Naive thymus-derived CD8-positive, alpha-beta T cell (primary cell): Measurements from ENCODE around the gene PTCD2. TPM values are rescaled to one million over a fixed set of nuclear protein-coding genes. Genes with fewer than 3 reads are reported as not detected.
"Not testable (repeated sequence)": the region's sequence is repeated elsewhere in the genome, so short reads cannot be mapped to it uniquely, and the experiment has no call there.

Source experiments
- ATAC-seq, 2 donors: fragments of 150-1000 bp; cut with Tn5 transposase in 1 of 2; sonication (Bioruptor Pico), chemical (Tn5 transposase) in 1 of 2; 1 replicate in 1 of 2; 2 replicates in 1 of 2; pipeline ENCODE4 v1.10.0; 2021; ENCODE audit warnings: mild to moderate bottlenecking in 2 of 2, moderate library complexity in 2 of 2
- POLR2A ChIA-PET: fragments of 350-600 bp; sonication (Branson Sonifier 250); formaldehyde crosslinking; loops from one replicate; lab custom pipeline; 2021; ENCODE audit warnings: antibody characterized with exemption; lab: Charles Lee
- DNase-seq, 10 donors: peaks; one replicate each; pipeline versions ENCODE4 v3.0.0 to v3.0.0-alpha.2; 2020 to 2022
- H3K27ac Mint-ChIP-seq, 10 donors: one replicate each; pipeline ENCODE4 v1.8.0; 2020 to 2022; ENCODE audit warnings: mild to moderate bottlenecking in 10 of 10, mixed read lengths in 10 of 10, moderate library complexity in 4 of 10, inconsistent platforms in 1 of 10
- H3K27me3 Mint-ChIP-seq, 5 donors: one replicate each; pipeline ENCODE4 v1.8.0; 2021 to 2022; ENCODE audit warnings: mixed read lengths in 5 of 5
- H3K36me3 Mint-ChIP-seq, 3 donors: one replicate each; pipeline ENCODE4 v1.8.0; 2020 to 2022; ENCODE audit warnings: mixed read lengths in 3 of 3, mild to moderate bottlenecking in 2 of 3, inconsistent platforms in 1 of 3
- H3K4me1 Mint-ChIP-seq, 4 donors: one replicate each; pipeline ENCODE4 v1.8.0; 2021 to 2022; ENCODE audit warnings: mixed read lengths in 4 of 4
- H3K4me3 Mint-ChIP-seq, 10 donors: one replicate each; pipeline ENCODE4 v1.8.0; 2020 to 2022; ENCODE audit warnings: mild to moderate bottlenecking in 10 of 10, mixed read lengths in 10 of 10, moderate library complexity in 6 of 10, inconsistent platforms in 1 of 10
- H3K9me3 Mint-ChIP-seq, 9 donors: one replicate each; pipeline ENCODE4 v1.8.0; 2020 to 2022; ENCODE audit warnings: mixed read lengths in 9 of 9, mild to moderate bottlenecking in 3 of 9, inconsistent platforms in 1 of 9, moderate library complexity in 1 of 9
- polyA plus RNA-seq, 3 donors: library from polyadenylated mRNA; unstranded; fragments of 300-500 nt; fragmentation: Illumina TruSeq; gene quantifications; one replicate each; pipeline ENCODE4 v1.2.3, GENCODE V29; 2021
- total RNA-seq, 8 experiments: library from RNA in 2 of 8; stranded (reverse) in 2 of 8; gene quantifications; one replicate each; pipeline ENCODE4 v1.2.3 and lab custom pipeline; 2021 to 2026

The PTCD2 gene
- total and polyA plus RNA-seq, 5 experiments from 2014 or later, result 4.0 to 13.9 (median 6.1) TPM

DNA sequence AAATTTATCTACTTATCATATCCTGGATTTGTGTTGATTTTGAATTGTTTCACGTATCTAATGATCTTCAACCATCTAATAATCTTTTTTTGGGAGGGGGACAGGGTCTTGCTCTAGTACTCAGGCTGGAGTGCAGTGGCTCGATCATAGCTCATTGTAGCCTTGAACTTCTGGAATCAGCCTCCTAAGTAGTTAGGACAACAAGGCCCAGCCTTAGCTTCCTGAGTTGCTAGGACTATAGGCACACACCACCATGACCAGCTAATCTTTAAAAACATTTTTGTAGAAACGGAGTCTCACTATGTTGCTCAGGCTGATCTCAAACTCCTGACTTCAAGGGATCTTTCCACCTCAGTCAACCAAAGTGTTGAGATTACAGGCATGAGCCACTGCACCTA lies 34.8 kb upstream of the PTCD2 start:
- ATAC-seq, result no peak
- Mint-ChIP-seq H3K36me3 (peaks cover 3 to 82% (median 31%) of the 10 kb centered on the region in 3 donors), H3K9me3 (no peaks in the 10 kb centered on the region), H3K27ac (peak overlapping the region in 1 of 10 donors; percentile 11), H3K27me3 (no peaks in the 10 kb centered on the region), H3K4me3 (no peak overlapping the region), H3K4me1 (peaks cover 4 to 22% (median 7%) of the 10 kb centered on the region in 4 donors)
- no peak for DNase-seq
- POLR2A ChIA-PET, result no interaction called here

DNA sequence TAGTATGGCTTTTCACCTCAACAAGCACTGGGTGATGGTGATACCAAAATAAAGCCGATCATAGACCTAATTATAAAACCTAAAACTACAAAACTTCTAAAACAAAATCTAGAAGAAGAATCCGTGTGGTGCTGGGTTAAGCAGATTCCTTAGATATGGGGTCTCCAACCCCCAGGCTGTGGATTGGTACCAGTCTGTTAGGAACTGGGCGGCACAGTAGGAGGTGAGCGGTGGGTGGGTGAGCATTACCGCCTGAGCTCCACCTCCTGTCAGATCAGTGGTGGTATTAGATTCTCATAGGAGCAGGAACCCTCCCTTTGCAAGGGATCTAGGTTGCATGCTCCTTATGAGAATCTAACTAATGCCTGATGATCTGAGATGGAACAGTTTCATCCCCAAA lies 33.4 kb upstream of the PTCD2 start:
- POLR2A ChIA-PET, result no interaction called here
- Mint-ChIP-seq H3K27me3 (no peaks in the 10 kb centered on the region), H3K36me3 (peaks cover 3 to 78% (median 32%) of the 10 kb centered on the region in 3 donors), H3K4me1 (peaks cover 0 to 27% (median 4%) of the 10 kb centered on the region in 4 donors), H3K4me3 (no peak overlapping the region), H3K27ac (peak overlapping the region in 1 of 10 donors; percentile 32), H3K9me3 (no peaks in the 10 kb centered on the region)
- ATAC-seq (no peak), DNase-seq (no peak)

- H3K9me3 Mint-ChIP-seq, result no peaks in the 10 kb centered on the region
- no peak overlapping the region for H3K4me3 Mint-ChIP-seq
- H3K27me3 Mint-ChIP-seq, result no peaks in the 10 kb centered on the region
- H3K36me3 Mint-ChIP-seq, result peaks cover 3 to 69% (median 26%) of the 10 kb centered on the region in 3 donors
- H3K27ac Mint-ChIP-seq, result no peak overlapping the region
- POLR2A ChIA-PET, result no interaction called here
- H3K4me1 Mint-ChIP-seq, result peaks cover 0 to 42% (median 3%) of the 10 kb centered on the region in 4 donors
- DNase-seq (no peak), ATAC-seq (no peak)
Observed at GRCh38 chr5:72288924-72289323, 31.2 kb upstream of the PTCD2 start.

GRCh38 chr5:72290356-72291133 lies 29.6 kb upstream of the PTCD2 start:
- ATAC-seq (no peak), DNase-seq (no peak)
- Mint-ChIP-seq H3K9me3 (no peaks in the 10 kb centered on the region), H3K27me3 (no peaks in the 10 kb centered on the region), H3K36me3 (peaks cover 3 to 75% (median 35%) of the 10 kb centered on the region in 3 donors), H3K4me3 (no peak overlapping the region), H3K4me1 (peaks cover 2 to 42% (median 6%) of the 10 kb centered on the region in 4 donors), H3K27ac (no peak overlapping the region)
- POLR2A ChIA-PET, result interaction anchor here (0.7 kb wide), 1 partner anchor 30 kb away, joined by 3 read pairs; the partner anchor contains the start of genes MRPS27 and PTCD2

DNA sequence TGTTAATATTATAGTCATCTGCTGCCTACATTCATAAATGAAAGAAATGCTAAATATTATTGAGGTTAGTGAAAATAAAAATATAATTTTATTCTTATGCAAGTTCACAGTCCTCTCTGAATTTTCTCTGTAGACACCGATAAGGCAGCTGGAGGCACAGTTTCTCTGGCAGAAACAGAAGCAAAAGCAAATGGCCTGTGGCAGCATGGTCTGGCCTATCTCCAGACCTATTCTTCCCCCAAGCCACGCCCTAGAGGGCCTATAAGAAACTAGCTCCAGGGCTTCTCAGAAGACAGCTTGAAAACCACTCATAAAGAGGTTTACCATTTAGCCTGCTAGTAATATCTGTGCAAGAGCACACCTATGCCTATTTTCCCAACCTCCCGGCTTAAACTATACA lies 28.6 kb upstream of the PTCD2 start:
- Mint-ChIP-seq H3K9me3 (no peaks in the 10 kb centered on the region), H3K27ac (no peak overlapping the region), H3K4me3 (no peak overlapping the region), H3K36me3 (peaks cover 3 to 76% (median 41%) of the 10 kb centered on the region in 3 donors), H3K27me3 (no peaks in the 10 kb centered on the region), H3K4me1 (peaks cover under 1 to 48% (median 6%) of the 10 kb centered on the region in 4 donors)
- ATAC-seq (no peak), DNase-seq (no peak)
- POLR2A ChIA-PET, result interaction anchor here (0.7 kb wide), 1 partner anchor 29 kb away, joined by 3 read pairs; the partner anchor contains the start of genes MRPS27 and PTCD2

DNA sequence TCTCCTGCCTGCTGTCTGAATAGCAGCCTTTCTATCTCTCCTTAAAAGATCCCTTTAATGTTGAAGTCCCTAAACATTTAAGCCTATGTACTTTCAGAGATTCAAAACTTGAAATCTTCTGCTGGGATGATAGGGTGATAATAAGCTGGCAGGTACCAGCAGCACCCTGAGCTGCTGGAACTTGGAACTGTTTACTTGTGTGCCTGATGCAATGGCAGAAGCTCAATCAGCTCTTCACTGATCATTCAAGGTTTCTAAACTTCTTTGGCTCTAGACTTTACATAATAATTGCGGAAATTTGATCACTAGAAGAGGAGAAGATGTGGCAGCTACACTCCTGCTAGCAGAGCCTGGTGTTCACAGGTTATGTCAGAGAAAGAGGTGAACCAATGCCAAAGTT lies 27.8 kb upstream of the PTCD2 start:
- no peak overlapping the region for H3K27ac Mint-ChIP-seq
- H3K27me3 Mint-ChIP-seq, result no peaks in the 10 kb centered on the region
- ATAC-seq, result no peak
- peaks cover 0 to 53% (median 6%) of the 10 kb centered on the region in 4 donors for H3K4me1 Mint-ChIP-seq
- no peaks in the 10 kb centered on the region for H3K9me3 Mint-ChIP-seq
- H3K36me3 Mint-ChIP-seq, result peaks cover 3 to 76% (median 44%) of the 10 kb centered on the region in 3 donors
- no peak overlapping the region for H3K4me3 Mint-ChIP-seq
- DNase-seq, result no peak
- POLR2A ChIA-PET, result no interaction called here

GRCh38 chr5:72293495-72294055 lies 26.6 kb upstream of the PTCD2 start:
- Mint-ChIP-seq H3K36me3 (peaks cover 0 to 71% (median 38%) of the 10 kb centered on the region in 3 donors), H3K27me3 (no peaks in the 10 kb centered on the region), H3K4me1 (peaks cover 2 to 57% (median 9%) of the 10 kb centered on the region in 4 donors), H3K4me3 (no peak overlapping the region), H3K9me3 (no peaks in the 10 kb centered on the region), H3K27ac (peak overlapping the region in 1 of 10 donors; percentile 4)
- POLR2A ChIA-PET, result no interaction called here
- no peak for ATAC-seq
- no peak for DNase-seq

DNA sequence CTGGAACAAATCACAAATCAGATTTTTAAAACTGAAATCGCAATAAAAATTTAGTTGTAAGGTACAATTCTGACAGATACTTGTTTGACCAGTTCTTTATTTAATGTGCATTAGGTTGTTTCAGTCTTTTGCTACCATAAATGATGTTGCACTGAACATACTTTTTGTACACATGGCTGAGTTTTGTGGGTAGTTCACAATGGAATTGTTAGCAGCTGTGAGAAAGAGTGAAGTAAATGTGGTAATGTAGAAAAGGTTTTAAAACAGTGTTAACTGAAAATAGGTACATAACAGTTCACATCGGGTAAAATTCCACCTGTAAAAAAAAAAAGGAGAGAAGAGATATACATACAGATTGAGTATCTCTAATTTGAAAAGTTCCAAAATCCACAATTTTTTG lies 25.7 kb upstream of the PTCD2 start:
- POLR2A ChIA-PET, result no interaction called here
- no peak for DNase-seq
- Mint-ChIP-seq H3K4me3 (peak overlapping the region in 1 of 10 donors; percentile 21), H3K27ac (peak overlapping the region in 1 of 10 donors; percentile 41), H3K4me1 (peaks cover 2 to 61% (median 12%) of the 10 kb centered on the region in 4 donors), H3K36me3 (peaks cover 0 to 64% (median 35%) of the 10 kb centered on the region in 3 donors), H3K9me3 (no peaks in the 10 kb centered on the region), H3K27me3 (no peaks in the 10 kb centered on the region)
- ATAC-seq, result no peak

DNA sequence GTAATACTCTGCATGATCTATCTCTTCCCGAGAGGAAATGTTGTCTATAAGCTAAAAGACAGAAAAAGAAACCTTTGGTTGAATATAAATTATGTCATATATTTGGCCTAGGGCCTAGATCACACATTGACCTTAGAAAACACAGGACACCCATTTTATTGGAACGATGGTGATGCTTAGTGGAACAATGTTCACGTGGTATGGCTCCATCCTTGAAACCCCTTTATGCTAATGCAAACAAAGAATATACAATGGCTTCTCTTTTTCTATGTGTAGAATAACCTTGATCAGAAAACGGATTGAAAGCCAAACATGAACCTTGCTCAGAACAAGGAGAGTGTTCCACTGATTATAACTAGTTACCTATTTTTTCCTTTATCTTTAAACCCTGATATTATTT lies 24.6 kb upstream of the PTCD2 start:
- POLR2A ChIA-PET, result no interaction called here
- no peak for ATAC-seq
- DNase-seq, result no peak
- H3K9me3 Mint-ChIP-seq, result no peaks in the 10 kb centered on the region
- H3K27me3 Mint-ChIP-seq, result no peaks in the 10 kb centered on the region
- no peak overlapping the region for H3K27ac Mint-ChIP-seq
- no peak overlapping the region for H3K4me3 Mint-ChIP-seq
- peaks cover 9 to 66% (median 22%) of the 10 kb centered on the region in 4 donors for H3K4me1 Mint-ChIP-seq
- H3K36me3 Mint-ChIP-seq, result peaks cover 0 to 62% (median 29%) of the 10 kb centered on the region in 3 donors

- Mint-ChIP-seq H3K27ac (no peak overlapping the region), H3K36me3 (peaks cover 0 to 59% (median 29%) of the 10 kb centered on the region in 3 donors), H3K4me3 (no peak overlapping the region), H3K4me1 (peaks cover 9 to 67% (median 23%) of the 10 kb centered on the region in 4 donors), H3K9me3 (no peaks in the 10 kb centered on the region), H3K27me3 (no peaks in the 10 kb centered on the region)
- POLR2A ChIA-PET, result no interaction called here
- ATAC-seq (no peak), DNase-seq (no peak)
Observed at GRCh38 chr5:72296256-72296655, 23.9 kb upstream of the PTCD2 start.

DNA sequence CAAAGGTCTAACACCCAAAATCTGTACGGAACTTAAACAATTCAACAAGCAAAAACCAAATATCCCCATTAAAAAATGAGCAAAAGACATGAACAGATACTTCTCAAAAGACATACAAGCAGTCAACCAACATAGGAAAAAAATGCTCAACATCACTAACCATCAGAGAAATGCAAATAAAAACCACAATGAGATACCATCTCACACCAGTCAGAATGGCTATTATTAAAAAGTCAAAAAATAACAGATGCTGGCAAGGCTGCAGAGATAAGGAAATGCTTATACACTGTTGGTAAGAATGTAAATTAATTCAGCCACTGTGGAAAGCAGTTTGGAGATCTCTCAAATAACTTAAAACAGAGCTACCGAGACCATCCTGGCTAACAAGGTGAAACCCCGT lies 22.0 kb upstream of the PTCD2 start:
- peak overlapping the region in 2 of 10 donors; percentile 67 to 75 for H3K27ac Mint-ChIP-seq
- H3K9me3 Mint-ChIP-seq, H3K27me3 Mint-ChIP-seq, ATAC-seq, POLR2A ChIA-PET, DNase-seq: not testable (repeated sequence)
- H3K4me3 Mint-ChIP-seq, result peak overlapping the region in 1 of 10 donors; percentile 29
- peaks cover 11 to 72% (median 30%) of the 10 kb centered on the region in 4 donors for H3K4me1 Mint-ChIP-seq
- peaks cover 0 to 57% (median 28%) of the 10 kb centered on the region in 3 donors for H3K36me3 Mint-ChIP-seq

- ATAC-seq (no peak), DNase-seq (no peak)
- peaks cover 0 to 54% (median 25%) of the 10 kb centered on the region in 3 donors for H3K36me3 Mint-ChIP-seq
- H3K27me3 Mint-ChIP-seq, result no peaks in the 10 kb centered on the region
- no peak overlapping the region for H3K27ac Mint-ChIP-seq
- no peaks in the 10 kb centered on the region for H3K9me3 Mint-ChIP-seq
- POLR2A ChIA-PET, result no interaction called here
- peaks cover 11 to 67% (median 30%) of the 10 kb centered on the region in 4 donors for H3K4me1 Mint-ChIP-seq
- no peak overlapping the region for H3K4me3 Mint-ChIP-seq
Observed at GRCh38 chr5:72298711-72299110, 21.5 kb upstream of the PTCD2 start.
